ENCODE results near the gene FAM171A2.

DNA sequence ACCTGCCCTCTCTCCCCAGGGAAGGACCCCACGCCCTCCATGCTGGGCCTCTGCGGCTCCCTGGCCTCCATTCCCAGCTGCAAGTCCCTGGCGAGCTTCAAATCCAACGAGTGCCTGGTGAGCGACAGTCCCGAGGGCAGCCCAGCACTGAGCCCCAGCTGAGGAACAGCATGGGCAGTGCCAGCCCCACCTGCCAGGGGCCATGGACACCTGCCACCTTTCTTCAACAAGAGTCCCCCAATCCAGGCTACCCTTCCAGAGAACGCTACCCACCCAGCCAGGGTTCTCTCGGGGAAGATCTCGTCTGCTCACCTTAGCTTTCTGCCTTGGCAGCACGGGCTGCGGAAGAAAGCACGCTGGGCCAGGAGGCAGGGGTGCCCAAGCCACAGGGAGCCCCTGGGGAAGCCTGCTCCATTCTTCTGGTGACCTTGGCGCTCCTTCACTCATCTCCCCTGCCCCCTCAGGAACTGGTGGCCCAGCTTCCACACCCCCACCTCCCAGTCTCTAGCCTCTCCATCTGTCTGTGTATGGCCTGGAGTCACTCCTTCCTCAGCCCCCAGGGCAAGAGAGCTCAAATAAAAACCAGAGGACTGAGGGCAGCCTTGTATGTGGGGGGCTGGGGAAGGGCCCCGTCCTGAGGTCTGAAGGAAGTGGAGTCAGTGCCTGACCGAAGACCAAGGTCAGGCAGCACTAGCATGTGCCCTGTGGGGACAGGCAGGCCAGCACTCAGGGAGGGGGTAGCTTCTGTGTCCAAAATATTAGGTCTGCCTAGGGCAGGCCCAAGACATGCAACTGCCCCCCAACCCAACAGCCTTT lies 45.4 kb downstream of the FAM171A2 start:
- TF ChIP-seq EZH2 (IDR thresholded peaks at IDR 0.05) (no peak), EZH2phosphoT487 (IDR thresholded peaks at IDR 0.05) (no peak)
- TF ChIP-seq, protein P1, sequence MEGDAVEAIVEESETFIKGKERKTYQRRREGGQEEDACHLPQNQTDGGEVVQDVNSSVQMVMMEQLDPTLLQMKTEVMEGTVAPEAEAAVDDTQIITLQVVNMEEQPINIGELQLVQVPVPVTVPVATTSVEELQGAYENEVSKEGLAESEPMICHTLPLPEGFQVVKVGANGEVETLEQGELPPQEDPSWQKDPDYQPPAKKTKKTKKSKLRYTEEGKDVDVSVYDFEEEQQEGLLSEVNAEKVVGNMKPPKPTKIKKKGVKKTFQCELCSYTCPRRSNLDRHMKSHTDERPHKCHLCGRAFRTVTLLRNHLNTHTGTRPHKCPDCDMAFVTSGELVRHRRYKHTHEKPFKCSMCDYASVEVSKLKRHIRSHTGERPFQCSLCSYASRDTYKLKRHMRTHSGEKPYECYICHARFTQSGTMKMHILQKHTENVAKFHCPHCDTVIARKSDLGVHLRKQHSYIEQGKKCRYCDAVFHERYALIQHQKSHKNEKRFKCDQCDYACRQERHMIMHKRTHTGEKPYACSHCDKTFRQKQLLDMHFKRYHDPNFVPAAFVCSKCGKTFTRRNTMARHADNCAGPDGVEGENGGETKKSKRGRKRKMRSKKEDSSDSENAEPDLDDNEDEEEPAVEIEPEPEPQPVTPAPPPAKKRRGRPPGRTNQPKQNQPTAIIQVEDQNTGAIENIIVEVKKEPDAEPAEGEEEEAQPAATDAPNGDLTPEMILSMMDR (IDR thresholded peaks at IDR 0.05), result no peak
